Glomerular visceral epithelial cell (primary cell): ENCODE results near the gene SMTNL2.

Experiments
- DNase-seq: peaks from one replicate; pipeline ENCODE4 v3.0.0-alpha.2; 2016; ENCODE audit errors: extremely low spot score

Gene SMTNL2

GRCh38 chr17:4545217-4545951 lies 38.9 kb upstream of the SMTNL2 start:
- no peak for DNase-seq

GRCh38 chr17:4547118-4547906 lies 37.0 kb upstream of the SMTNL2 start:
- no peak for DNase-seq

GRCh38 chr17:4548061-4548461 lies 36.3 kb upstream of the SMTNL2 start:
- DNase-seq: no peak

- peak; percentile 83 for DNase-seq
Measured at GRCh38 chr17:4548721-4549531, 35.4 kb upstream of the SMTNL2 start.

- DNase-seq: no peak
Measured at GRCh38 chr17:4549781-4550533, 34.4 kb upstream of the SMTNL2 start.

- DNase-seq: no peak
Measured at GRCh38 chr17:4550534-4551039, 33.7 kb upstream of the SMTNL2 start.

GRCh38 chr17:4551141-4551540 lies 33.2 kb upstream of the SMTNL2 start:
- no peak for DNase-seq

- no peak for DNase-seq
Measured at GRCh38 chr17:4551796-4552525, 32.4 kb upstream of the SMTNL2 start.

- DNase-seq: no peak
Measured at GRCh38 chr17:4553669-4554068, 30.7 kb upstream of the SMTNL2 start.

GRCh38 chr17:4554441-4554996 lies 29.8 kb upstream of the SMTNL2 start:
- no peak for DNase-seq

GRCh38 chr17:4554997-4555799 lies 29.1 kb upstream of the SMTNL2 start, which contains the start of gene MYBBP1A:
MYBBP1A (minus strand) TSS chr17:4555384; CDS start chr17:4555324, 60 bp downstream.
- peak; percentile 97 for DNase-seq

- DNase-seq: no peak
Measured at GRCh38 chr17:4555873-4556759, 28.2 kb upstream of the SMTNL2 start.

GRCh38 chr17:4556996-4557395 lies 27.3 kb upstream of the SMTNL2 start:
- DNase-seq: no peak

- DNase-seq: no peak
Measured at GRCh38 chr17:4557626-4558346, 26.5 kb upstream of the SMTNL2 start.

- no peak for DNase-seq
Measured at GRCh38 chr17:4558347-4558971, 25.9 kb upstream of the SMTNL2 start.

- no peak for DNase-seq
Measured at GRCh38 chr17:4559139-4559791, 25.1 kb upstream of the SMTNL2 start.

GRCh38 chr17:4559966-4560365 lies 24.4 kb upstream of the SMTNL2 start:
- no peak for DNase-seq
